Measurements from ENCODE around the gene PIP5K1C. TPM values are rescaled to one million over a fixed set of nuclear protein-coding genes. Genes with fewer than 3 reads are reported as not detected.

The PIP5K1C gene, protein sequence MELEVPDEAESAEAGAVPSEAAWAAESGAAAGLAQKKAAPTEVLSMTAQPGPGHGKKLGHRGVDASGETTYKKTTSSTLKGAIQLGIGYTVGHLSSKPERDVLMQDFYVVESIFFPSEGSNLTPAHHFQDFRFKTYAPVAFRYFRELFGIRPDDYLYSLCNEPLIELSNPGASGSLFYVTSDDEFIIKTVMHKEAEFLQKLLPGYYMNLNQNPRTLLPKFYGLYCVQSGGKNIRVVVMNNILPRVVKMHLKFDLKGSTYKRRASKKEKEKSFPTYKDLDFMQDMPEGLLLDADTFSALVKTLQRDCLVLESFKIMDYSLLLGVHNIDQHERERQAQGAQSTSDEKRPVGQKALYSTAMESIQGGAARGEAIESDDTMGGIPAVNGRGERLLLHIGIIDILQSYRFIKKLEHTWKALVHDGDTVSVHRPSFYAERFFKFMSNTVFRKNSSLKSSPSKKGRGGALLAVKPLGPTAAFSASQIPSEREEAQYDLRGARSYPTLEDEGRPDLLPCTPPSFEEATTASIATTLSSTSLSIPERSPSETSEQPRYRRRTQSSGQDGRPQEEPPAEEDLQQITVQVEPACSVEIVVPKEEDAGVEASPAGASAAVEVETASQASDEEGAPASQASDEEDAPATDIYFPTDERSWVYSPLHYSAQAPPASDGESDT
- total RNA-seq (ENCODE audit: low replicate concordance): 8.6 and 26.6 TPM in 2 replicates

DNA sequence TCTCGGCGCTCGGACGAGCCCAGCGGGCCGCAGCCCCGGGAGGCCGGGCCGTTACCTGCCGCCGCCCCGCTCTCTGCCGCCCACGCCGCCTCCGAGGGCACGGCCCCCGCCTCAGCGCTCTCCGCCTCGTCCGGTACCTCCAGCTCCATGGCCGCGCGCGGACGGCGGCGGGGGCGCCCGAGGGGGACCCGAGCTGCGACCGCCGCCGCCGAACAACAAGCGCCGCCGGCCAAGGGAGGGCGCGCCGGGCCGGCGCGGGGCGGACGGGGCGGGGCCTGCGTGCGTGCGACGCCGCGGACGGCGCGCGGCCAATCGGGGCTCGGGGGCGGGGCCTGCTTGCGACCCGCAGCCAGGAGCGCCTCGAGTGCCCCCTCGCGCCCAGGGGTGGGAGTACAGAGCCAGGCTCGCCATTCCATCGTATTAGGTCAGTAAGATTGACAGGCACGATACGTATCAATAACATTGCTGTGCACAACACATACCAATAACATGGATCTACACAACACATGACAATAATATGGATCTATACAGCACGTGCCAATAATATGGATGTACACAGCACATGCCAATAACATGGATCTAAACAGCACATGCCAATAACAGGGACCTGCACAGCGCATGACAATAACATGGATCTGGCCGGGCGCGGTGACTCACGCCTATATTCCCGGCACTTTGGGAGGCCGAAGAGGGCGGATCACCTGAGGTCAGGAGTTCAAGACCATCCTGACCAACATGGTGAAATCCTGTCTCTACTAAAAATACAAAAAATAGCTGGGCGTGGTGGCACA lies at the start of gene PIP5K1C:
PIP5K1C (minus strand) TSS at position 227 of the 791 bp plus-strand sequence; CDS start at position 149, 78 bp downstream.
- TF ChIP-seq, protein P1, sequence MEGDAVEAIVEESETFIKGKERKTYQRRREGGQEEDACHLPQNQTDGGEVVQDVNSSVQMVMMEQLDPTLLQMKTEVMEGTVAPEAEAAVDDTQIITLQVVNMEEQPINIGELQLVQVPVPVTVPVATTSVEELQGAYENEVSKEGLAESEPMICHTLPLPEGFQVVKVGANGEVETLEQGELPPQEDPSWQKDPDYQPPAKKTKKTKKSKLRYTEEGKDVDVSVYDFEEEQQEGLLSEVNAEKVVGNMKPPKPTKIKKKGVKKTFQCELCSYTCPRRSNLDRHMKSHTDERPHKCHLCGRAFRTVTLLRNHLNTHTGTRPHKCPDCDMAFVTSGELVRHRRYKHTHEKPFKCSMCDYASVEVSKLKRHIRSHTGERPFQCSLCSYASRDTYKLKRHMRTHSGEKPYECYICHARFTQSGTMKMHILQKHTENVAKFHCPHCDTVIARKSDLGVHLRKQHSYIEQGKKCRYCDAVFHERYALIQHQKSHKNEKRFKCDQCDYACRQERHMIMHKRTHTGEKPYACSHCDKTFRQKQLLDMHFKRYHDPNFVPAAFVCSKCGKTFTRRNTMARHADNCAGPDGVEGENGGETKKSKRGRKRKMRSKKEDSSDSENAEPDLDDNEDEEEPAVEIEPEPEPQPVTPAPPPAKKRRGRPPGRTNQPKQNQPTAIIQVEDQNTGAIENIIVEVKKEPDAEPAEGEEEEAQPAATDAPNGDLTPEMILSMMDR (IDR thresholded peaks at IDR 0.05): peak; percentile 68
- TF ChIP-seq EZH2 (IDR thresholded peaks at IDR 0.05) (no peak), EZH2phosphoT487 (IDR thresholded peaks at IDR 0.05) (no peak)

DNA sequence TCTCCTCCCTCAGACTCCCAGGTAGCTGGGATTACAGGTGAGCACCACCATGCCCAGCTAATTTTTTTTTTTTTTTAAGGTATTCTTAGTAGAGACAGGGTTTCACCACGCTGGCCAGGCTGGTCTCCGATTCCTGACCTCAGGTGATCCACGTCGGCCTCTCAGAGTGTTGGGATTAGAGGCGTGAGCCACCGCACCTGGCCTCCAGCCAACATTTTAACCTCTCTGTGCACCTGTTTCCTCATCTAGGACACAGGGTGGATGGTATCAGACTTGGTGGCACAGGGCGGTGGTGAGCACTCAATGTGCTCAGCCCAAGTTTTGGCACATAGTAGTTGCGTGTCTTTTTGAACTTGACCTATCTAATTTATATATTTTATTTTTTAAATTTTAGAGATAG lies 48.7 kb upstream of the PIP5K1C start:
- Histone ChIP-seq H3K9me3 (ENCODE audit: low read depth) (no peaks in the 10 kb centered on the region), H3F3A (ENCODE audit: low read depth) (no peaks in the 10 kb centered on the region), H3K4me3 (no peak overlapping the region), H3K79me2 (ENCODE audit: low read depth) (no peaks in the 10 kb centered on the region), H3K27ac (no peak overlapping the region), H3K9ac (no peak overlapping the region), H2AFZ (replicated peaks) (no peak overlapping the region), H3K27me3 (no peaks in the 10 kb centered on the region), H4K20me1 (ENCODE audit: low read depth) (no peaks in the 10 kb centered on the region), H3K4me1 (no peaks in the 10 kb centered on the region), H3K36me3 (no peaks in the 10 kb centered on the region), H3K4me2 (no peak overlapping the region)
- Mint-ChIP-seq H3K4me1 (no peaks in the 10 kb centered on the region), H3K36me3 (peaks cover 5% of the 10 kb centered on the region), H3K27ac (no peak overlapping the region), H3K4me3 (no peak overlapping the region), H3K27me3 (ENCODE audit: insufficient read depth, low read depth) (peaks cover 2% of the 10 kb centered on the region), H3K9me3 (no peaks in the 10 kb centered on the region)
- TF ChIP-seq EZH2 (IDR thresholded peaks at IDR 0.05) (no peak), EZH2phosphoT487 (IDR thresholded peaks at IDR 0.05) (no peak)
- TF ChIP-seq, protein P1 (IDR thresholded peaks at IDR 0.05): no peak
- DNase-seq (ENCODE audit: low spot score): no peak

More for the DNA sequence above, at the start of gene PIP5K1C:
- peak within 1 kb of the TSS; percentile 86 for H3K4me3 ChIP-seq
- peak; percentile 97 for DNase-seq (ENCODE audit: low spot score)
- H2AFZ ChIP-seq (replicated peaks): no peak within 1 kb of the TSS
- H3K27ac Mint-ChIP-seq: peak within 1 kb of the TSS; percentile 34
- peaks cover 44% of the 10 kb centered on the region for H3K79me2 ChIP-seq (ENCODE audit: low read depth)
- no peaks in the 10 kb centered on the region for H3K9me3 ChIP-seq (ENCODE audit: low read depth)
- peaks cover 8% of the 10 kb centered on the region for H3F3A ChIP-seq (ENCODE audit: low read depth)
- peak within 1 kb of the TSS; percentile 92 for H3K4me3 Mint-ChIP-seq
- no peaks in the 10 kb centered on the region for H3K9me3 Mint-ChIP-seq
- no peak within 1 kb of the TSS for H3K27ac ChIP-seq
- peaks cover 15% of the 10 kb centered on the region for H3K4me1 Mint-ChIP-seq
- peaks cover 43% of the 10 kb centered on the region for H4K20me1 ChIP-seq (ENCODE audit: low read depth)
- peaks cover 9% of the 10 kb centered on the region for H3K4me1 ChIP-seq
- H3K4me2 ChIP-seq: peak within 1 kb of the TSS; percentile 90
- no peaks in the 10 kb centered on the region for H3K27me3 Mint-ChIP-seq (ENCODE audit: insufficient read depth, low read depth)
- peak within 1 kb of the TSS; percentile 55 for H3K9ac ChIP-seq
- H3K36me3 ChIP-seq: no peaks in the 10 kb centered on the region
- H3K27me3 ChIP-seq: no peaks in the 10 kb centered on the region
- no peaks in the 10 kb centered on the region for H3K36me3 Mint-ChIP-seq

DNA sequence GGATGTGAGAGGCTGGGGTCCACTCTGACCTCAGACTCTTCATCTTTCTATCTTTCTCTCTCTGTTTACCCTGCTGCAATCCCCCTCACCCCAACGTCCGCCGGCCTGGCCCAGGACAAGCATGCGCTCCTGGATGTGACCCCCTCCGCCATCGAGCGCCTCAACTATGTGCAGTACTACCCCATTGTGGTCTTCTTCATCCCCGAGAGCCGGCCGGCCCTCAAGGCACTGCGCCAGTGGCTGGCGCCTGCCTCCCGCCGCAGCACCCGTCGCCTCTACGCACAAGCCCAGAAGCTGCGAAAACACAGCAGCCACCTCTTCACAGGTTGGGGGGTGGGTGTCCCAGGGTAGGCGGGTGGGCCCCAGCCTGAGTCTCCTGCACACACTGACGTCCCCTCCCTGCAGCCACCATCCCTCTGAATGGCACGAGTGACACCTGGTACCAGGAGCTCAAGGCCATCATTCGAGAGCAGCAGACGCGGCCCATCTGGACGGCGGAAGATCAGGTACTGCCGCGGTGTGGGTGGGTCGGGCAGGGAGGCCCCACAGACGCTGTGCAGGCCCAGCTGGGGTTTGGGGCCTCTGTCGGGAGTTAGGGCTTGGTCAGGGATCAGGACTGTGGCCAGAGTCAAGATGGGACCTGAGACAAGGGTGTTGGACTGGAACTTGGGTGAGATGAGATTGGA lies 46.2 kb upstream of the PIP5K1C start:
- TF ChIP-seq, protein P1 (IDR thresholded peaks at IDR 0.05): no peak
- no peak for TF ChIP-seq EZH2phosphoT487 (IDR thresholded peaks at IDR 0.05)
- TF ChIP-seq EZH2 (IDR thresholded peaks at IDR 0.05): no peak
- H3K27me3 Mint-ChIP-seq (ENCODE audit: insufficient read depth, low read depth): peaks cover 2% of the 10 kb centered on the region

More for the DNA sequence above, 46.2 kb upstream of the PIP5K1C start:
- H3K9me3 ChIP-seq (ENCODE audit: low read depth): no peaks in the 10 kb centered on the region
- H3K4me1 ChIP-seq: no peaks in the 10 kb centered on the region
- Mint-ChIP-seq H3K4me3 (no peak overlapping the region), H3K36me3 (no peaks in the 10 kb centered on the region), H3K27ac (peak overlapping the region; percentile 83), H3K4me1 (no peaks in the 10 kb centered on the region), H3K9me3 (no peaks in the 10 kb centered on the region)
- H3K27ac ChIP-seq: no peak overlapping the region
- no peaks in the 10 kb centered on the region for H3F3A ChIP-seq (ENCODE audit: low read depth)
- no peak overlapping the region for H3K9ac ChIP-seq
- no peaks in the 10 kb centered on the region for H3K27me3 ChIP-seq
- no peak for DNase-seq (ENCODE audit: low spot score)
- H3K4me3 ChIP-seq: no peak overlapping the region
- H4K20me1 ChIP-seq (ENCODE audit: low read depth): no peaks in the 10 kb centered on the region
- no peaks in the 10 kb centered on the region for H3K79me2 ChIP-seq (ENCODE audit: low read depth)
- no peak overlapping the region for H3K4me2 ChIP-seq
- H3K36me3 ChIP-seq: no peaks in the 10 kb centered on the region
- no peak overlapping the region for H2AFZ ChIP-seq (replicated peaks)
